Measurements from ENCODE around the gene ANGEL2. TPM values are rescaled to one million over a fixed set of nuclear protein-coding genes. Genes with fewer than 3 reads are reported as not detected.

ANGEL2 gene
- total and polyA plus RNA-seq, 2 experiments from 2014 or later, result 15.2 to 49.6 TPM

- Mint-ChIP-seq H3K27ac (peak overlapping the region; percentile 41; the same call in 1 of the 2 replicates), H3K9me3 (no peaks in the 10 kb centered on the region), H3K4me3 (no peak overlapping the region; the same call in 2 of the 3 replicates), H3K36me3 (ENCODE audit: low read depth) (peaks cover 87% of the 10 kb centered on the region), H3K27me3 (ENCODE audit: insufficient read depth, low read depth, poor library complexity) (peaks cover 16% of the 10 kb centered on the region), H3K4me1 (peaks cover 33% of the 10 kb centered on the region)
- H4K20me1 ChIP-seq (replicated peaks; ENCODE audit: insufficient read depth), result peaks cover 6% of the 10 kb centered on the region
- H3K9me2 ChIP-seq (ENCODE audit: insufficient read depth), result peaks cover 3% of the 10 kb centered on the region; the same call in 1 of the 2 replicates
- H2AFZ ChIP-seq, result no peak overlapping the region
- H3K27me3 ChIP-seq (ENCODE audit: insufficient read depth), result no peaks in the 10 kb centered on the region
- peaks cover 18% of the 10 kb centered on the region for H3K4me1 ChIP-seq (ENCODE audit: insufficient read depth)
- H3F3A ChIP-seq (replicated peaks; ENCODE audit: low read depth), result peaks cover 82% of the 10 kb centered on the region
- TF ChIP-seq, protein P1, sequence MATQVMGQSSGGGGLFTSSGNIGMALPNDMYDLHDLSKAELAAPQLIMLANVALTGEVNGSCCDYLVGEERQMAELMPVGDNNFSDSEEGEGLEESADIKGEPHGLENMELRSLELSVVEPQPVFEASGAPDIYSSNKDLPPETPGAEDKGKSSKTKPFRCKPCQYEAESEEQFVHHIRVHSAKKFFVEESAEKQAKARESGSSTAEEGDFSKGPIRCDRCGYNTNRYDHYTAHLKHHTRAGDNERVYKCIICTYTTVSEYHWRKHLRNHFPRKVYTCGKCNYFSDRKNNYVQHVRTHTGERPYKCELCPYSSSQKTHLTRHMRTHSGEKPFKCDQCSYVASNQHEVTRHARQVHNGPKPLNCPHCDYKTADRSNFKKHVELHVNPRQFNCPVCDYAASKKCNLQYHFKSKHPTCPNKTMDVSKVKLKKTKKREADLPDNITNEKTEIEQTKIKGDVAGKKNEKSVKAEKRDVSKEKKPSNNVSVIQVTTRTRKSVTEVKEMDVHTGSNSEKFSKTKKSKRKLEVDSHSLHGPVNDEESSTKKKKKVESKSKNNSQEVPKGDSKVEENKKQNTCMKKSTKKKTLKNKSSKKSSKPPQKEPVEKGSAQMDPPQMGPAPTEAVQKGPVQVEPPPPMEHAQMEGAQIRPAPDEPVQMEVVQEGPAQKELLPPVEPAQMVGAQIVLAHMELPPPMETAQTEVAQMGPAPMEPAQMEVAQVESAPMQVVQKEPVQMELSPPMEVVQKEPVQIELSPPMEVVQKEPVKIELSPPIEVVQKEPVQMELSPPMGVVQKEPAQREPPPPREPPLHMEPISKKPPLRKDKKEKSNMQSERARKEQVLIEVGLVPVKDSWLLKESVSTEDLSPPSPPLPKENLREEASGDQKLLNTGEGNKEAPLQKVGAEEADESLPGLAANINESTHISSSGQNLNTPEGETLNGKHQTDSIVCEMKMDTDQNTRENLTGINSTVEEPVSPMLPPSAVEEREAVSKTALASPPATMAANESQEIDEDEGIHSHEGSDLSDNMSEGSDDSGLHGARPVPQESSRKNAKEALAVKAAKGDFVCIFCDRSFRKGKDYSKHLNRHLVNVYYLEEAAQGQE (IDR thresholded peaks at IDR 0.05; ENCODE audit: unreplicated experiment), result no peak
- TF ChIP-seq POLR2AphosphoS5 (IDR thresholded peaks at IDR 0.05; ENCODE audit: low read depth), result peak; percentile 25
- TF ChIP-seq JUNB (IDR thresholded peaks at IDR 0.05; ENCODE audit: unreplicated experiment), result no peak
- TF ChIP-seq CREB1 (CRISPR knock-in tag; IDR thresholded peaks at IDR 0.05; ENCODE audit: low read depth), result no peak
- no peak for TF ChIP-seq STAT1 (IDR thresholded peaks at IDR 0.05; ENCODE audit: unreplicated experiment)
- no peak for TF ChIP-seq EZH2 (IDR thresholded peaks at IDR 0.05; ENCODE audit: low read depth, unreplicated experiment)
- TF ChIP-seq ZNF331 (CRISPR knock-in tag; IDR thresholded peaks at IDR 0.05; ENCODE audit: low read depth), result no peak
- TF ChIP-seq ETS1 (IDR thresholded peaks at IDR 0.05), result no peak
- TF ChIP-seq CTCF (conservative IDR thresholded peaks at IDR 0.05; ENCODE audit: low read depth in 2 of 2), result no peak
- no peak overlapping the region for H3K4me2 ChIP-seq
- H3K27ac ChIP-seq (ENCODE audit: low read depth), result no peak overlapping the region
- ATAC-seq (peak; percentile 7; the same call in 2 of the 3 replicates), DNase-seq (ENCODE audit: low spot score) (no peak)
- no peaks in the 10 kb centered on the region for H3K79me2 ChIP-seq (replicated peaks; ENCODE audit: insufficient read depth)
- peaks cover 62% of the 10 kb centered on the region for H3K36me3 ChIP-seq (ENCODE audit: insufficient read depth)
- no peak overlapping the region for H3K4me3 ChIP-seq
Observed at GRCh38 chr1:212986551-212986950, 29.1 kb downstream of the ANGEL2 start.
